ENCODE measurements around the gene WRAP53. TPM values are rescaled to one million over a fixed set of nuclear protein-coding genes. Genes with fewer than 3 reads are reported as not detected.

Gene WRAP53
- total and polyA plus RNA-seq, 2 of the 13 experiments (the other 11 are each of a cell fraction or from before 2014, with no cell fraction given) = 7.0 to 19.5 TPM

- peak overlapping the region; percentile 93 to 98 (median 95) for H3K4me3 ChIP-seq (replicated peaks in 1 of 3; ENCODE audit: insufficient read depth in 1 of 3, low read depth in 2 of 3, low read length in 3 of 3)
- CTCF ChIA-PET (ENCODE audit: low intra/inter-chr PET ratio, low total read pairs) = no interaction called here
- H3K27me3 ChIP-seq (ENCODE audit: control insufficient read depth in 1 of 2, insufficient read depth in 2 of 2, low read length in 2 of 2) = no peaks in the 10 kb centered on the region; a peak in 1 of 5 replicates
- H3K36me3 ChIP-seq (replicated peaks in 1 of 2; ENCODE audit: control insufficient read depth in 1 of 2, insufficient read depth in 2 of 2, low read length in 2 of 2) = no peaks in the 10 kb centered on the region; a peak in 1 of 5 replicates
- ATAC-seq (no peak), DNase-seq (ENCODE audit: low spot score) (no peak), FAIRE-seq (no peak)
- H3K4me2 ChIP-seq (ENCODE audit: low read depth, low read length) = peak overlapping the region; percentile 76
- TF ChIP-seq ZNF292 (CRISPR knock-in tag; IDR thresholded peaks at IDR 0.05; ENCODE audit: borderline replicate concordance, low read depth) = no peak
- TF ChIP-seq ZNF441 (CRISPR knock-in tag; IDR thresholded peaks at IDR 0.05; ENCODE audit: borderline replicate concordance) = peak; percentile 85
- TF ChIP-seq NAIF1 (CRISPR knock-in tag; IDR thresholded peaks at IDR 0.05; ENCODE audit: borderline replicate concordance) = peak; percentile 55; the same call in 1 of the 2 replicates
- H3K4me1 ChIP-seq (ENCODE audit: insufficient read depth, low read length) = peaks cover 26% of the 10 kb centered on the region
- POLR2A ChIA-PET = interaction anchor here (0.5 to 5.5 kb wide), 6 partner anchors 21 to 285 kb away, joined by 3 to 89 read pairs (median 24); partner anchors contain the start of genes ATP1B2, FXR2, MPDU1 and TMEM256
- in situ Hi-C loops (cut with HindIII; ENCODE audit: extremely low pct_ligation_motif_present, low pct_unique_long_range_greater_than_20kb) (loop anchor here (5.0 kb wide), 2 partner anchors 53 to 98 kb away; partner anchors contain the start of gene SHBG), intact Hi-C loops (cut with micrococcal nuclease; ENCODE audit: unreplicated experiment) (loop anchor here (5.0 kb wide), 2 partner anchors 53 to 113 kb away; partner anchors contain the start of gene SHBG)
- H3K9me3 ChIP-seq (ENCODE audit: low read length) = no peaks in the 10 kb centered on the region
- peak overlapping the region; percentile 97 for H3K9ac ChIP-seq (ENCODE audit: insufficient read depth, low read depth, low read length)
- H4K20me1 ChIP-seq (ENCODE audit: insufficient read depth, low read length) = no peaks in the 10 kb centered on the region; the same call in 1 of the 2 replicates
- no peak overlapping the region for H2AFZ ChIP-seq (ENCODE audit: low read length)
- no TSS peak for BruUV-seq (replicated peaks)
- H3K79me2 ChIP-seq (ENCODE audit: insufficient read depth, low read length) = peaks cover 53% of the 10 kb centered on the region
- 29% methylated on average over 15 of the region's 15 CpGs for WGBS (ENCODE audit: low lambda C conversion rate)
- peak overlapping the region; percentile 95 for H3K27ac ChIP-seq (ENCODE audit: extremely low read length, insufficient read depth, low read length)
Observed at GRCh38 chr17:7684851-7685532, 3.3 kb upstream of the WRAP53 start.

- peaks cover 33% of the 10 kb centered on the region for H3K4me1 ChIP-seq (ENCODE audit: insufficient read depth, low read length)
- no peaks in the 10 kb centered on the region; a peak in 1 of 5 replicates for H3K36me3 ChIP-seq (replicated peaks in 1 of 2; ENCODE audit: control insufficient read depth in 1 of 2, insufficient read depth in 2 of 2, low read length in 2 of 2)
- 3% methylated on average over 36 of the region's 44 CpGs for WGBS (ENCODE audit: low lambda C conversion rate)
- peak; percentile 74 for ATAC-seq
- no peak overlapping the region for H2AFZ ChIP-seq (ENCODE audit: low read length)
- in situ Hi-C loops (cut with HindIII; ENCODE audit: extremely low pct_ligation_motif_present, low pct_unique_long_range_greater_than_20kb) = loop anchor here (5.0 kb wide), 2 partner anchors 53 to 98 kb away; partner anchors contain the start of gene SHBG
- peak; percentile 86 for DNase-seq (ENCODE audit: low spot score)
- H3K9me3 ChIP-seq (ENCODE audit: low read length) = no peaks in the 10 kb centered on the region
- H4K20me1 ChIP-seq (ENCODE audit: insufficient read depth, low read length) = no peaks in the 10 kb centered on the region; the same call in 1 of the 2 replicates
- peak overlapping the region; percentile 95 for H3K27ac ChIP-seq (ENCODE audit: extremely low read length, insufficient read depth, low read length)
- FAIRE-seq = peak; percentile 51
- no peaks in the 10 kb centered on the region; a peak in 1 of 5 replicates for H3K27me3 ChIP-seq (ENCODE audit: control insufficient read depth in 1 of 2, insufficient read depth in 2 of 2, low read length in 2 of 2)
- H3K79me2 ChIP-seq (ENCODE audit: insufficient read depth, low read length) = peaks cover 53% of the 10 kb centered on the region
- peak overlapping the region; percentile 97 for H3K9ac ChIP-seq (ENCODE audit: insufficient read depth, low read depth, low read length)
- intact Hi-C loops (cut with micrococcal nuclease; ENCODE audit: unreplicated experiment) = loop anchor here (5.0 kb wide), 2 partner anchors 53 to 113 kb away; partner anchors contain the start of gene SHBG
- ChIA-PET POLR2A (interaction anchor here (0.7 to 5.5 kb wide), 29 partner anchors 13 to 1350 kb away, joined by 3 to 89 read pairs (median 7); partner anchors contain the start of genes ATP1B2, BORCS6, CD68 and CYB5D1), CTCF (ENCODE audit: low intra/inter-chr PET ratio, low total read pairs) (no interaction called here)
- H3K4me2 ChIP-seq (ENCODE audit: low read depth, low read length) = peak overlapping the region; percentile 76
- no TSS peak for BruUV-seq (replicated peaks)
- peak overlapping the region; percentile 93 to 98 (median 95) for H3K4me3 ChIP-seq (replicated peaks in 1 of 3; ENCODE audit: insufficient read depth in 1 of 3, low read depth in 2 of 3, low read length in 3 of 3)
- TF ChIP-seq NFYB (CRISPR knock-in tag; IDR thresholded peaks at IDR 0.05) (peak; percentile 7; the same call in 1 of the 2 replicates), ZNF710 (CRISPR knock-in tag; IDR thresholded peaks at IDR 0.05; ENCODE audit: borderline replicate concordance) (0 out of 2 replicates have a peak, but pooled peaks have one; percentile 12), ZNF616 (CRISPR knock-in tag; IDR thresholded peaks at IDR 0.05; ENCODE audit: low read depth) (0 out of 2 replicates have a peak, but pooled peaks have one; percentile 59), SALL2 (CRISPR knock-in tag; IDR thresholded peaks at IDR 0.05) (peak; percentile 67; the same call in 1 of the 2 replicates), ZNF570 (CRISPR knock-in tag; IDR thresholded peaks at IDR 0.05; ENCODE audit: borderline replicate concordance) (no peak), U2AF2 (IDR thresholded peaks at IDR 0.05; ENCODE audit: low read depth, low read length) (no peak), MEF2D (CRISPR knock-in tag; IDR thresholded peaks at IDR 0.05) (peak; percentile 37; the same call in 1 of the 2 replicates), SIN3A (IDR thresholded peaks at IDR 0.05; ENCODE audit: borderline replicate concordance, low read depth, low read length) (peak; percentile 87), ZNF124 (CRISPR knock-in tag; IDR thresholded peaks at IDR 0.05) (0 out of 2 replicates have a peak, but pooled peaks have one; percentile 35), ELF3 (CRISPR knock-in tag; IDR thresholded peaks at IDR 0.05) (peak; percentile 95), ZSCAN9 (CRISPR knock-in tag; IDR thresholded peaks at IDR 0.05; ENCODE audit: borderline replicate concordance) (peak; percentile 22; the same call in 1 of the 2 replicates)
Observed at GRCh38 chr17:7685533-7686221, 2.6 kb upstream of the WRAP53 start.
